Measurements from ENCODE around the gene MCC.
"Not testable (repeated sequence)": the region's sequence is repeated elsewhere in the genome, so short reads cannot be mapped to it uniquely, and the experiment has no call there.

The MCC gene

DNA sequence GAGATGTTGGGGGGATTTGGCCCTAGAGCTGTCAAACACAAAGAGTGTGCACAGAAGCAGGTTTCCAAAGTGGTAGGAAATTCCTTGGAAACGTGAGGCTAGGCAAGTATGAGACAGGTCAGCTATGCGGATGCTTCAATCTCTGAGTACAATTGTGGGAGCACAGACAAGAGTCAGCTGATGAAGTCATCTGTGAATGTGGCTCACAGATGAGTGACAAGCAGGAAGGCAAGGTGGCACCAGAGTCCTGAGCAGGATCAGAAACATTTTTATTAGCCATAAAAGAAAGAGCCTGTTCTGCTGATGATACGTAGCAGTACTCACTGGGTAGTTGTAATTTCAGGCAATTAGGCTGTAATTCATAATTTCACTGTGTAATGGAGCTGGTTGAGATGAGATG is 394.7 kb downstream of the MCC start:
- H3K27ac Mint-ChIP-seq: no peak overlapping the region
- H3K9me3 Mint-ChIP-seq: no peaks in the 10 kb centered on the region
- H3K4me3 Mint-ChIP-seq: no peak overlapping the region
- H3K36me3 Mint-ChIP-seq: no peaks in the 10 kb centered on the region
- no peaks in the 10 kb centered on the region for H3K4me1 Mint-ChIP-seq
- DNase-seq (ENCODE audit: low spot score in 2 of 2) (no peak), ATAC-seq (peak; percentile 9)

DNA sequence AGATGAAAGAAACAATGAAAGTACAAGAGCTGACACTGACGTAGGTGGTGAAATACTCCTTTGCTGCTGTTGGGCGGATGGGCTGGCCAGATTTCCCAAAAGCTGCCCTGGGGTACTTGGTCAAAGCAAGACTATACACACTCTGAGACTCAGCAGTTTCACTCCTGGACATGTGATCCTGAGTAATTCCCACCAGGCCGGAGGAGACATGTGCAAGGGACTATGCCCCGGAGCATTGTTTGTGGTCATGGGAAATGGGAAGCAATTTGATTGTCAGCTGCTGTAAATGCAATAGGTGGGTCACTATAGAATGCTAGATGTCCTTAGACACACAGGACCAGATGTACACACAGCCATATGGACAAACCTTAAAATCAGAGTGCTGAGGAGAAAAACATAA is 395.6 kb downstream of the MCC start:
- H3K9me3 Mint-ChIP-seq: no peaks in the 10 kb centered on the region

DNA sequence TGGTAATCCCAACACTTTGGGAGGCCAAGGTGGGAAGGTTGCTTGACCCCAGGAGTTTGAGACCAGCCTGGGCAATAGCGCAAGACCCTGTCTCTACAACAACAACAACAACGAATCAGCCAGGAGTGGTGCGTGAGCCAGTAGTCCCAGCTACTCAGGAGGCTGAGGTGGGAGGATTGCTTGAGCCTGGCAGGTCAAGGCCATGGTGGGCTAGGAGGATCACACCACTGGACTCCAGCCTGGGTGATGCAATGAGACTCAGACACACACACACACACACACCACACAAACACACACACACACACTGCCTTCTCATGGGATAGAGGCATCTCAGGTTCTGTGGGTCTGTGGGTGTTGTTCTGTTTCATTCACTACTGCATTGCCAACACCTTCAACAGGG is 396.6 kb downstream of the MCC start:
- ATAC-seq: no peak
- H3K4me1 Mint-ChIP-seq: no peaks in the 10 kb centered on the region

More for the DNA sequence above, 395.6 kb downstream of the MCC start:
- H3K36me3 Mint-ChIP-seq: no peaks in the 10 kb centered on the region
- no peaks in the 10 kb centered on the region for H3K4me1 Mint-ChIP-seq
- no peak for DNase-seq (ENCODE audit: low spot score in 2 of 2)
- H3K27ac Mint-ChIP-seq: no peak overlapping the region
- ATAC-seq: no peak
- H3K4me3 Mint-ChIP-seq: no peak overlapping the region

DNA sequence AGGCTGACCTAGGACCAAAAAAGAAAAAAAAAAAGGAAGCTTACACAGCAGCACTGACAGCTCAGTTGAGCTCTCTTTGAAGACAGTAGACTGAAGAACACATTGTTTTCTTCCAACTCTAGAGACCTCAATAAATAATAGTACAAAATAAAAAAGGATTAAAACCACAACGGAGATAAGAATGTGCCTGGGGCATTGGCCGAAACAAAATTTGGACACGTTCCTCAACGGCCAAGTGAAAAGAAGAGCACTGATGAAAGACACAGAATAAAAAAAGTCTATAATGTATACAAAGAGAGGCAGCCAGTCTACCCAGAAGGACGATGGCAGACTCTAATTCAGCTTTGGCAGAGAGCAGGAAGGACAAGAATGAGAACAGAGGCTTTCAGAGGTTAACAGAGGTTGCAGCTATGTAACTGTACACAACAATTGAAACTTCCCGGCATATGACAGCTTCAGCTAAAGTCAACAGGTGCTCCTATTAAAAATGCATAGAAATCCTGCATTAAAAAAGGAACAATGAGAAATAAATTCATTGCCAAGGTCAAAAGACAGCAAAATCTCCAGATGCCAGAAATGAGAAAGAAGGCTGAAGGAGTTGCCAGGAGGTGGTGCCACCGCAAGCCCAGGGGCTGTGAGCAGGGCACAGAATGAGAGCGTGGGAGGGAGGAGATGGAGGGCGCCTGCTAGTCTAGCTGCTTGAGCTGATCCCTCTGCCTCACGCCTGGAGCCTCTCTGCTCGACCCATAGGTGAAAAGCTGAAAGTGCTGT is 397.7 kb downstream of the MCC start:
- DNase-seq (ENCODE audit: low spot score in 2 of 2) (no peak), ATAC-seq (peak; percentile 38)
- Mint-ChIP-seq H3K36me3 (no peaks in the 10 kb centered on the region), H3K4me3 (no peak overlapping the region), H3K9me3 (no peaks in the 10 kb centered on the region), H3K4me1 (no peaks in the 10 kb centered on the region), H3K27ac (no peak overlapping the region)

More for the DNA sequence above, 396.6 kb downstream of the MCC start:
- H3K27ac Mint-ChIP-seq: no peak overlapping the region
- H3K36me3 Mint-ChIP-seq: no peaks in the 10 kb centered on the region
- no peak for DNase-seq (ENCODE audit: low spot score in 2 of 2)
- no peaks in the 10 kb centered on the region for H3K9me3 Mint-ChIP-seq
- no peak overlapping the region for H3K4me3 Mint-ChIP-seq

DNA sequence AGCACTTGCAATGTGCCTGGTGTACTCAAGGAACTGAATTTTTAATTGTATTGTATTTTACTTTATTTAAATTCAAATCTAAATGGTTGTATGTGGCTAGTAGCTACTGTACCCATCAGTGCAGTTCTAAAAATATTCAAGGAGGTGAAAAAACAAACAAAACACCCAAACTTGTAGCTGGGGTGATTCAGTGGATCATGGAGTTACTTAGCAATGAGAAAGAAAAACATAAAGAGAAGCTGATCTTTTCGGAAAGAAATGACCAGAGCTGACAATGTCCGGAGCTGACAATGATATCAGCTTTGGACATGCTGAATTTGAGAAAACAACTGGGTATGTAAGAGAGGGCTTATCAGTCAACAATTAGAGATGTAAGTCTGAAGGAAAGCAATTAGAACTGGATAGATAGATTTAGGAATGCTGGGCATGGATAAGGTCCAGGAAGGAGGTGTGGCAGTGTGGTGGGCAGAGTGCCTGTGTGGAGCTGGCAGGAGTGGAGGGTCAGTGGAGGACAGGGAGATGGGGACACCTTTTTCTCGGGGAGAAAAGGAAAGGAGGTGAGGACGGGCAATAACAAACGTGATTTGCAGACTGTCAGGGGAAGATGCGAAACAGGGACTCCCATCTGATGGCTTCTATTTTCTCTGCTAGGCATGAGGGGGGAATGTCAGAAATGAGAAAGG is 398.5 kb downstream of the MCC start:
- Mint-ChIP-seq H3K4me3 (no peak overlapping the region), H3K36me3 (no peaks in the 10 kb centered on the region), H3K27ac (no peak overlapping the region), H3K4me1 (no peaks in the 10 kb centered on the region), H3K9me3 (no peaks in the 10 kb centered on the region)
- ATAC-seq (no peak), DNase-seq (ENCODE audit: low spot score in 2 of 2) (no peak)

DNA sequence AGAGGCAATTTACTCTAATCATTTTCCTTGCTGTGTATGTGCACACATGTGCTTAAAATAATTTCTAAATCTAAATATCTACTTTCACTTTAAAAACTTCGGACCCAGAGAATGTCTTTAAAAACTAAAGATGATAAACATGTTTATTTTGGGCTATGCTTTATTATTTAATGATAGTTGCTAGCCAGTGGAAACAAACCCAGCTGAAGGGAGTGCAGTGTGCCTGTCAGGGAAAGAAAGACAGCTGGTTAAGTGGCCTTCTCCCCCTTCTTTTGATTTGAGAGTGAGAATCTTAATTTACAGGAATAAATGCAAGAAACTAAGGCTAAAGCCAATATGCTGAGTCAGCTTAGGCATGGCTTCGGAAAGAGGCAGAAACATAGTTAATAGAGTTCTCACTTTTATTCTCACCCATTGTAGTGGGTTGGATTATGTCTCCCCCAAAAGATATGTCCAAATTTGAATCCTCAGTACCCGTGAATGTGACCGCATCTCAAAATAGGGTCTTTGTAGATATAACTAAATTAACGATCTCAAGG is 400.2 kb downstream of the MCC start:
- Mint-ChIP-seq H3K9me3 (no peaks in the 10 kb centered on the region), H3K4me3 (no peak overlapping the region), H3K4me1 (no peaks in the 10 kb centered on the region), H3K27ac (no peak overlapping the region), H3K36me3 (no peaks in the 10 kb centered on the region)
- ATAC-seq (no peak), DNase-seq (ENCODE audit: low spot score in 2 of 2) (no peak)

DNA sequence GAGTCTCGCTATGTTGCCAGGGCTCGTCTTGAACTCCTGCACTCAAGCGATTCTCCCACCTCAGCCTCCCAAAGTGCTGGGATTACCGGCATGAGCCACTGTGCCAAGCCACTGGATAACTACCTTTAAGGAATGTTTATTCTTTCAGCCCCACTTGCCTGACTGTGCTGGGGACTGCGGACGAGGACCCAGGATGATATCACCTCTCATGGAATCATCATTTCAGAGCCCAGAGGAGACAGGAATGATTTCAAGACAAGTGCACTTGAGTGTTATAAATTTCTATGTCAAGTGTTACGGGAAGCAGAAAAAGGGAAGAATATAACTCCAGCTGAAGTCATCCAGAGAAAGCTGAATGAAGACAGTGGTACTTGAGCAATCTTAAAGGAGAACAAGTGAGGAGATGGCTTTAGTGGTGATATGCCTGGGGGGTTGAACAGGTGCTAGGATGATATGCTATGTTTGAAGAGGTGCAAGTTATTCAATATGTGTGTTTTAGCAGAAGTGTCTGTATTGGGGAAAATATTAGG is 402.3 kb downstream of the MCC start:
- H3K27ac Mint-ChIP-seq: no peak overlapping the region
- no peak for DNase-seq (ENCODE audit: low spot score in 2 of 2)
- no peak overlapping the region for H3K4me3 Mint-ChIP-seq
- H3K36me3 Mint-ChIP-seq: no peaks in the 10 kb centered on the region
- no peaks in the 10 kb centered on the region for H3K9me3 Mint-ChIP-seq
- no peak for ATAC-seq
- H3K4me1 Mint-ChIP-seq: no peaks in the 10 kb centered on the region

DNA sequence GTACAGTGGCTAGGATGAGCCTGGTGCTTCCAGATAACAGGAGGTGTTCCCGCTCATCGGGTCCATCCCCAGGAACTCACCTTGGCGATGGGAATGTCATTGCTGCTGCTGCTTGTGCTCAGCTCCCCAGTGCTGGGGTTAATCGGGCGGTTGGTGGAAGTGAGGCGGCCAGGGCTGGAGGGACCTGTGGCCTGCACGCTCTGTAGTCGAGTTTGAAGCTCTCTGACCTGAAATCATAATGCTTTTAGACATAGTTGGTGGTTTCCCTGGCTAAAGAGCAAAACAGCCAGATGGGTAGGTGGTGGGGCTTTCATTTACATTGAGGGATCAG is 403.2 kb downstream of the MCC start:
- Mint-ChIP-seq H3K9me3 (no peaks in the 10 kb centered on the region), H3K36me3 (no peaks in the 10 kb centered on the region), H3K27ac (no peak overlapping the region), H3K4me3 (no peak overlapping the region), H3K4me1 (no peaks in the 10 kb centered on the region)
- no peak for ATAC-seq
- DNase-seq (ENCODE audit: low spot score in 2 of 2): no peak

DNA sequence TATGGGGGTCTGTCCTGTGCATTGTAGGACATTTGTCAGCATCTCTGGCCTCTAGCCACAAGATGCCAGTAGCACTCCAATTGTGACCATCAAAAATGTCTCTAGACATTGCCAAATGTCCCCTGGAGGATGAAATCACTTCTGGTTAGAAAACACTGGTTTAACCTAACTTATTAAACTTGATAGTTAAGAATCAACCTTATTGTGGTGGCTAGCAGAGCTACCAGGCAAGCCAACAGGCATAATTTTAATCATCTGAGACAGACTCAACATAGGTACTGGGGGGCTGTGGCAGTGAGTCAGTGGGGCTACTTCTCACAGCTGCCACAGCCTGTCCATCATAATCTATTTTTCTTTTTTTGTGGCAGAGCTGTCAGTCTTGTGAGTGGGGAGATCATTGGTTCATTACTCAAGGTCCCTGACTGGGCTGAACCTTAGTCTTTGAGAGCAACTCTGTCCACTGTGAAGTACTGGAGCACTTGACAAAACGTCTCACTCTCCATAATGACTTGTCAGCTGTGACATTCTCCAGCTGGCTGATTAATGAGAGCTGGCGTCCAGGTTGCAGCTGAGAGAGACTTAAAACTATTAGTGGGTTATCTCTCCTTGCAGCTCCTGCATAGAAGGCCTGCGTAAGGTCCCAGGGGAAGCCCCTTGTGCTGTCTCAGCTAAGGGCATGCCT is 403.7 kb downstream of the MCC start:
- H3K4me3 Mint-ChIP-seq: no peak overlapping the region
- no peaks in the 10 kb centered on the region for H3K36me3 Mint-ChIP-seq
- H3K4me1 Mint-ChIP-seq: no peaks in the 10 kb centered on the region
- H3K9me3 Mint-ChIP-seq: no peaks in the 10 kb centered on the region
- DNase-seq (ENCODE audit: low spot score in 2 of 2) (no peak), ATAC-seq (no peak)
- H3K27ac Mint-ChIP-seq: no peak overlapping the region

DNA sequence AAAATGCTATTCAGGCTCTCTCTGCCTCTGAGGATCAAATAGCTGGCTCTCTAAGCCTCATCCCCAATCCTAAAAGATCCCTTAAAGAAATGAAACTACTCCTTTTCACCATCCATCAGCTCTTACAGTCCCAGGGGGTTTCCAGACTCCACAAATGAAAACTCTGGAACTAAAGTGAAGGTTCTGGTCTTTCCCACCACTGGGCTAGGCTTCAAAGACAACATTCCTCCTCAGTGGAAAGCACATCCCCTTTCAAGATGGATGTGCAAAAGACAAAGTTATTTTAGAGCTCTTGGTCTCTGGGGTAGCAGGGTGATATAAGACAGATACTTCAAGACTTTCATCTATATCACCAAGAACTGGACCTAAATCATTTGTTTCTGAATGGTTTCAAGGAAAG is 404.8 kb downstream of the MCC start:
- DNase-seq (ENCODE audit: low spot score in 2 of 2): no peak
- ATAC-seq: no peak
- Mint-ChIP-seq H3K4me1 (no peaks in the 10 kb centered on the region), H3K36me3 (no peaks in the 10 kb centered on the region), H3K4me3 (no peak overlapping the region), H3K9me3 (no peaks in the 10 kb centered on the region), H3K27ac (no peak overlapping the region)

DNA sequence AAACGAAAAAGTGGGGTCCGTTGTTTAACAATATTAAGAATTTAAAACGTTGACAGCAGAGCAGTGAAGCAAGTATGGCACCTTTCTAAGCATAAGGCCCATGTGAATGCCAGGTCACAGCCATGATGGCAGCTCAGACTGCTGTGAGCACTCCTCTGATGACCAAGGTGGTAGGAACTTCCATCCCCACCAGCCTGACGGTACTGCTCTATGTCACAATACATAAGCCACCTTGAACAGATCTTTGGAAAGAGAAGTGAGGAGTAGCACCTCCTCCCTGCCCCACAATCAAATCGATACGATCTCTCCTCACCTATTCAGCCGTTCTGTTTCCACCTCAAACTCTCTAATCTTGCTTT is 405.7 kb downstream of the MCC start:
- DNase-seq (ENCODE audit: low spot score in 2 of 2): no peak
- no peak for ATAC-seq
- Mint-ChIP-seq H3K4me3 (no peak overlapping the region), H3K4me1 (no peaks in the 10 kb centered on the region), H3K9me3 (peaks cover 2% of the 10 kb centered on the region), H3K36me3 (no peaks in the 10 kb centered on the region), H3K27ac (no peak overlapping the region)

DNA sequence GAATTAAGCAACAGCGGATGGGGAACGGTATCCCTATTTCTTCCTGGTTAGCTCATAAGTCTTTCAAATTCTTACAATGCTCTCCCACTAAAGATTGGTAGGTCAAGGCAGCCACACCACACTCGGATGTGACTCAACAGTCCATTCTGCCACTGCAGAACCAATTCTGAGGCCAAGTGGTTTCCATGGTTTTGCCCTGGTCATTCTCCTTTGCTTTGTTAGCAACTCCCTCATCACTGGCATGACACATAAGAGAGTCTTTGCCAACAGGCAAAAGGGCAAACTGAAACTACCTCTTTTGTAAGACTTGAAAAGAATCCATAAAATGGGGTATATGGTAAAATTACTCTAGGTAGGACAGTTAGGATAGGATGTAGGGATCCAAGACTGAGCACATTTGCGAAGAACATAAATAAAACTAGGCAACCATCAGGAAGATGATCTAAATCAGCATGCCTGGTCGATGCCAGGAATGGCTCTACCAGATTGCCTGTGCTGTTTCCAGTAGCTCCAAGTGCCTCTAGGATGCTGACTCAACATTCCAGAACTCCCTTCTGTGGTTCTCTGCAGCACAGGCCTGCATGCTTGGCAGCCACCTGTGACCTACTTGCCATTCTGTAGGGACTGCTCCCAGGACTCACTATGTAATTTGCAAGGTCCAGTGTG is 406.2 kb downstream of the MCC start:
- Mint-ChIP-seq H3K9me3 (peaks cover 3% of the 10 kb centered on the region), H3K4me3 (no peak overlapping the region), H3K36me3 (no peaks in the 10 kb centered on the region), H3K4me1 (no peaks in the 10 kb centered on the region), H3K27ac (no peak overlapping the region)
- no peak for ATAC-seq
- no peak for DNase-seq (ENCODE audit: low spot score in 2 of 2)

DNA sequence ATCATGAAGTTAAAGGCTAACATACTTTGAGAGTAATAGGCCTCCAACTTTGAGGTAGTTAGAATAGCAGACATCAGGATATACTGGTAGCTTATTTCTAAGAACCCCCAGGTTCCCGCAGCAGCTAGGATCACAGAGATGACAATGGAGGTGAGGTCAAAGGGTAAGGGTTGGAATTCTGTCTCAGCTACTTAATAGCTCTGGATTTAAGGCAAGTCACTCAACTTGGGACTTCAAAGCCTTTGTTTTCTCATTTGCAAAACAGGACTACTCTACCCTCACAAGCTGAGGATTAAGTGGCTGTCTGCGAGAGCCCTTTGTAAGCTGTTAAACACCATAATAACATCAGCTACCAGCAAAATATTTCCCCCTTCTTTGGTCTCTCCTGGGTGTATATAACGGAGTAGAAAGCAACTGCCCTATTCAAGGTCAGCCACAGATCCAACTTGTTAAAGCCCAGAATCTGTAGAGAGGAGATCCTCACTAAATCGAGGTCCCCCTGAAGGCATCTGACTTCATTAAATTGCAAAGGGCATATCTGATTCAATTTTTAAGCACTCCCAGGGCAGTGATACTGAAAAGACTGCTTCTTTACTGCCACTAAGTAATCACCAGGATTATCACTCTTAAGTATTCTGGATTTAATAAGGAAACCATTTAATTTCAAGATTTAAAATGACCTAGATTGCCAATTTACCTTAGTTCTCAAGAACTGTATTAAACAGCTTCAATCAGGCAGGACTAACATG is 407.0 kb downstream of the MCC start:
- H3K9me3 Mint-ChIP-seq: peaks cover 3% of the 10 kb centered on the region
- ATAC-seq (no peak), DNase-seq (ENCODE audit: low spot score in 2 of 2) (no peak)
- no peak overlapping the region for H3K27ac Mint-ChIP-seq
- H3K36me3 Mint-ChIP-seq: no peaks in the 10 kb centered on the region
- H3K4me3 Mint-ChIP-seq: no peak overlapping the region
- H3K4me1 Mint-ChIP-seq: no peaks in the 10 kb centered on the region

DNA sequence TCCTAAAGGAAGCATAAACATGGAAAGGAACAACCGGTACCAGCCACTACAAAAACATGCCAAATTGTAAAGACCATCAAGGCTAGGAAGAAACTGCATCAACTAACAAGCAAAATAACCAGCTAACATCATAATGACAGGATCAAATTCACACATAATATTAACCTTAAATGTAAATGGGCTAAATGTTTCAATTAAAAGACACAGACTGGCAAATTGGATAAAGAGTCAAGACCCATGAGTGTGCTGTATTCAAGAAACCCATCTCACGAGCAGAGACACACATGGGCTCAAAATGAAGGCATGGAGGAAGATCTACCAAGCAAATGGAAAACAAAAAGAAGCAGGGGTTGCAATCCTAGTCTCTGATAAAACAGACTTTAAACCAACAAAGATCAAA is 411.6 kb downstream of the MCC start:
- not testable (repeated sequence) for H3K4me3 Mint-ChIP-seq; H3K4me1 Mint-ChIP-seq; DNase-seq (ENCODE audit: low spot score in 2 of 2); H3K27ac Mint-ChIP-seq; ATAC-seq; H3K36me3 Mint-ChIP-seq; H3K9me3 Mint-ChIP-seq

DNA sequence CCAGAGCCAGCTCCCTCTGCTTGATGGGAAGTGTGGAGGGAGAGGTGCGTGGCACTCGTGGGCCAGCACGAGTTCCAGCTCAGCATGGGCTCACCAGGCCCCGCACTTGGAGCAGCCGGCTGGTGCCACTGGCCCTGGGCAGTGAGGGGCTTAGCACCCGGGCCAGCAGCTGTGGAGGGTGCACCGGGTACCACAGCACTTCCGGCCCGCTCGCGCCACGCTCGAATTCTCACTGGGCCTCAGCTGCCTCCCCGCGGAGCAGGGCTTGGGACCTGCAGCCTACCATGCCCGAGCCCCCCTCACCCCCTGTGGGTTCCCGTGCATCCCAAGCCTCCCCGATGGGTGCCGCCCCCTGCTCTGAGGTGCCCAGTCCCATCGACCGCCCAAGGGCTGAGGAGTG is 413.2 kb downstream of the MCC start:
- DNase-seq (ENCODE audit: low spot score in 2 of 2) (no peak), ATAC-seq (no peak)
- Mint-ChIP-seq H3K4me3 (no peak overlapping the region), H3K27ac (no peak overlapping the region), H3K4me1 (no peaks in the 10 kb centered on the region), H3K36me3 (no peaks in the 10 kb centered on the region), H3K9me3 (peaks cover 3% of the 10 kb centered on the region)
